Measurements from ENCODE around the gene PRKAR1B. TPM values are rescaled to one million over a fixed set of nuclear protein-coding genes. Genes with fewer than 3 reads are reported as not detected.
A peak's percentile ranks its signal among the peaks of the same experiment; 100 is the strongest.

PRKAR1B gene
- total and polyA plus RNA-seq, 8 donors: 4.5 to 45.8 (median 11.1) TPM

- 51 to 76% (median 57%) methylated on average over 30 to 32 of the region's 32 CpGs for WGBS, 5 donors
- Histone ChIP-seq H3K36me3 (peaks cover 16 to 54% (median 43%) of the 10 kb centered on the region in 4 donors), H3K4me1 (peaks cover 39 to 62% (median 55%) of the 10 kb centered on the region in 4 donors), H3K27ac (peak overlapping the region; percentile 18 to 95 (median 92)), H3K4me3 (peak overlapping the region in 1 of 4 donors; percentile 9), H3K27me3 (peaks cover 0 to 29% (median 4%) of the 10 kb centered on the region in 3 donors), H3K9me3 (no peaks in the 10 kb centered on the region)
- TF ChIP-seq POLR2AphosphoS5 (IDR thresholded peaks at IDR 0.05): no peak
- TF ChIP-seq CTCF (IDR thresholded peaks at IDR 0.05): no peak
- no peak for TF ChIP-seq POLR2A (IDR thresholded peaks at IDR 0.05)
- TF ChIP-seq EP300 (IDR thresholded peaks at IDR 0.05): no peak
- intact Hi-C loops (cut with DNase I; ENCODE audit: low total_unique reads): loop anchor here (10.0 kb wide), 1 partner anchor 178 kb away; no protein-coding TSS in a partner anchor
- peak; percentile 83 to 87 for DNase-seq
Observed at GRCh38 chr7:512541-513311, 214.4 kb downstream of the PRKAR1B start.

- Histone ChIP-seq H3K4me1 (peaks cover 39 to 65% (median 57%) of the 10 kb centered on the region in 4 donors), H3K27me3 (peaks cover 0 to 24% (median 4%) of the 10 kb centered on the region in 3 donors), H3K9me3 (no peaks in the 10 kb centered on the region), H3K27ac (peak overlapping the region in 3 of 5 donors; percentile 25 to 95 (median 95)), H3K36me3 (peaks cover 16 to 60% (median 47%) of the 10 kb centered on the region in 4 donors), H3K4me3 (no peak overlapping the region)
- WGBS, 5 donors: 73 to 89% (median 78%) methylated on average over 7 to 19 of the region's 19 CpGs
- intact Hi-C loops (cut with DNase I; ENCODE audit: low total_unique reads): loop anchor here (10.0 kb wide), 1 partner anchor 177 kb away; no protein-coding TSS in a partner anchor
- no peak for TF ChIP-seq CTCF (IDR thresholded peaks at IDR 0.05)
- no peak for TF ChIP-seq POLR2AphosphoS5 (IDR thresholded peaks at IDR 0.05)
- no peak for TF ChIP-seq EP300 (IDR thresholded peaks at IDR 0.05)
- TF ChIP-seq POLR2A (IDR thresholded peaks at IDR 0.05): no peak
- no peak for DNase-seq
Observed at GRCh38 chr7:512146-512510, 215.0 kb downstream of the PRKAR1B start.

GRCh38 chr7:511476-512145 is 215.5 kb downstream of the PRKAR1B start:
- WGBS, 5 donors: 85 to 90% (median 88%) methylated on average over 24 to 25 of the region's 25 CpGs
- intact Hi-C loops (cut with DNase I; ENCODE audit: low total_unique reads): loop anchor here (10.0 kb wide), 1 partner anchor 177 kb away; no protein-coding TSS in a partner anchor
- H3K4me3 ChIP-seq: no peak overlapping the region
- H3K27ac ChIP-seq: peak overlapping the region in 2 of 5 donors; percentile 95
- peaks cover 41 to 69% (median 60%) of the 10 kb centered on the region in 4 donors for H3K4me1 ChIP-seq
- no peak for DNase-seq
- no peaks in the 10 kb centered on the region for H3K9me3 ChIP-seq
- no peak for TF ChIP-seq EP300 (IDR thresholded peaks at IDR 0.05)
- no peak for TF ChIP-seq CTCF (IDR thresholded peaks at IDR 0.05)
- no peak for TF ChIP-seq POLR2AphosphoS5 (IDR thresholded peaks at IDR 0.05)
- TF ChIP-seq POLR2A (IDR thresholded peaks at IDR 0.05): no peak
- peaks cover 16 to 65% (median 49%) of the 10 kb centered on the region in 4 donors for H3K36me3 ChIP-seq
- peaks cover 0 to 19% (median 2%) of the 10 kb centered on the region in 3 donors for H3K27me3 ChIP-seq

- no peak for DNase-seq
- H3K36me3 ChIP-seq: peaks cover 16 to 73% (median 49%) of the 10 kb centered on the region in 4 donors
- no peak for TF ChIP-seq POLR2AphosphoS5 (IDR thresholded peaks at IDR 0.05)
- TF ChIP-seq CTCF (IDR thresholded peaks at IDR 0.05): no peak
- TF ChIP-seq EP300 (IDR thresholded peaks at IDR 0.05): no peak
- intact Hi-C loops (cut with DNase I; ENCODE audit: low total_unique reads): loop anchor here (10.0 kb wide), 1 partner anchor 176 kb away; no protein-coding TSS in a partner anchor
- peaks cover 0 to 11% (median 0%) of the 10 kb centered on the region in 3 donors for H3K27me3 ChIP-seq
- 78 to 83% (median 80%) methylated on average over 24 to 25 of the region's 25 CpGs for WGBS, 5 donors
- peaks cover 41 to 69% (median 56%) of the 10 kb centered on the region in 4 donors for H3K4me1 ChIP-seq
- no peak overlapping the region for H3K4me3 ChIP-seq
- H3K27ac ChIP-seq: no peak overlapping the region
- no peaks in the 10 kb centered on the region for H3K9me3 ChIP-seq
Observed at GRCh38 chr7:510782-511281, 216.2 kb downstream of the PRKAR1B start.

All from stomach (tissue), 9 donors.